Stomach (tissue), 9 donors: Measurements from ENCODE around the gene DNAL4. TPM values are rescaled to one million over a fixed set of nuclear protein-coding genes. Genes with fewer than 3 reads are reported as not detected.

Experiments used
- DNase-seq, 2 donors: peaks; one replicate each; pipeline versions ENCODE4 v3.0.0 to v3.0.0-alpha.2; 2013 to 2019
- H3K27ac ChIP-seq, 5 donors: fragments of 200-600 bp in 4 of 5; sonication (generic) in 4 of 5; one replicate each; pipeline ENCODE4 v1.5.1; 2013 to 2019; ENCODE audit warnings: mild to moderate bottlenecking in 1 of 5, moderate library complexity in 1 of 5
- H3K27me3 ChIP-seq, 3 donors: fragments of 200-600 bp; sonication (generic); one replicate each; pipeline ENCODE4 v1.5.1; 2017 to 2019; ENCODE audit warnings: mixed run types in 1 of 3
- H3K36me3 ChIP-seq, 4 donors: fragments of 200-600 bp; sonication (generic); 1 replicate in 3 of 4; 2 replicates in 1 of 4; pipeline ENCODE4 v1.5.1; 2016 to 2019
- H3K4me1 ChIP-seq, 4 donors: fragments of 200-600 bp; sonication (generic); one replicate each; pipeline ENCODE4 v1.5.1; 2016 to 2019
- H3K4me3 ChIP-seq, 4 donors: fragments of 200-600 bp; sonication (generic) in 3 of 4; one replicate each; pipeline ENCODE4 v1.5.1; 2016 to 2019; ENCODE audit warnings: mild to moderate bottlenecking in 1 of 4
- H3K9me3 ChIP-seq, 4 donors: fragments of 200-600 bp; sonication (generic); one replicate each; pipeline ENCODE4 v1.5.1; 2016 to 2019
- EP300 ChIP-seq: sonication (generic); formaldehyde crosslinking; IDR thresholded peaks from one replicate; pipeline ENCODE4 v1.6.1; 2017; ENCODE audit warnings: antibody characterized with exemption
- POLR2A ChIP-seq, 4 donors: fragments of 450-650 bp; IDR thresholded peaks; one replicate each; pipeline ENCODE4 v1.6.1; 2016; ENCODE audit warnings: antibody characterized with exemption in 4 of 4, control low read depth in 2 of 4, mild to moderate bottlenecking in 1 of 4, moderate library complexity in 1 of 4
- POLR2AphosphoS5 ChIP-seq, 3 donors: sonication (generic); formaldehyde crosslinking; IDR thresholded peaks; one replicate each; pipeline ENCODE4 v1.6.1; 2016; ENCODE audit warnings: antibody characterized with exemption in 3 of 3
- WGBS, 5 donors: extraction: QIAGEN DNeasy Blood & Tissue Kit in 3 of 5; methylation state at CpG; one replicate each; pipeline versions ENCODE4 v1.1.5 to v1.1.7; 2013 to 2018; 5-methylcytosine and 5-hydroxymethylcytosine counted together
- intact Hi-C: fragments of 100-400 bp; cut with DNase I; formaldehyde crosslinking; loops from one replicate; pipeline ENCODE4 v1.15.1; 2023; ENCODE audit warnings: low total_unique reads
- polyA plus RNA-seq, 3 donors: library from polyadenylated mRNA; stranded (reverse); fragments of 200-250 nt; gene quantifications; one replicate each; pipeline ENCODE4 v1.2.3, GENCODE V29; 2013
- total RNA-seq, 5 donors: library from RNA; depleted of rRNA; stranded (reverse); fragments of >200 nt; gene quantifications; one replicate each; pipeline versions ENCODE4 v1.1.0 to v1.2.3, GENCODE V29; 2014 to 2016
- TF ChIP-seq, protein P1 (sequence below), 7 experiments: fragments of 450-650 bp in 4 of 7; fragments of 200-600 bp in 3 of 7; sonication (generic) in 3 of 7; IDR thresholded peaks; one replicate each; pipeline ENCODE4 v1.5.1; 2016 to 2019; ENCODE audit warnings: antibody characterized with exemption in 7 of 7, control low read depth in 2 of 7, mild to moderate bottlenecking in 1 of 7
- donor health status: healthy with polysubstance abuse.
- donor health status: Bipolar disorder and iron deficiency.
- donor health status: healthy.

Gene DNAL4
- total and polyA plus RNA-seq, 8 donors = 0.58 to 33.0 (median 15.9) TPM

DNA sequence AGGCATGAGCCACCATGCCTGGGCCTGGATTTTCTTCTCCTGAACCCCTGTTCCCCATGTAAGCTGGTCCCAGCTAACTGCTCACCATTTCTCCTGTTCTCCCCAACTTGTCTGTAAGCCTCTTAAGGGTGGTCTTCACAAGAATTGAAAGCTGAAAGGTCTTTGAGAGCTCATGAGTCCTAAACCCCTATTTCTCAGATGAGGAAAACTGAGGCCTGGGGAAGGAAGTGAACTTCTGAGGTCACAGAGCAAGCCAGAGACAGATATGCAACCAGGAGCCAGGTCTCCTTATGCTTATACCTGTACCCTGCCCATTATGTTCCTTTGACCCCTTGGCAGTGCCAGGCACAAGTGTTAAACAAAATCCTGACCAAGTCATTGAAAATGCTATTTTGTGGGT lies 33.6 kb upstream of the DNAL4 start:
- Histone ChIP-seq H3K36me3 (peaks cover 0 to 15% (median 3%) of the 10 kb centered on the region in 4 donors), H3K27me3 (no peaks in the 10 kb centered on the region), H3K4me3 (no peak overlapping the region), H3K4me1 (no peaks in the 10 kb centered on the region), H3K27ac (no peak overlapping the region), H3K9me3 (no peaks in the 10 kb centered on the region)
- DNase-seq = no peak
- intact Hi-C loops = no loop called here
- TF ChIP-seq, protein P1, sequence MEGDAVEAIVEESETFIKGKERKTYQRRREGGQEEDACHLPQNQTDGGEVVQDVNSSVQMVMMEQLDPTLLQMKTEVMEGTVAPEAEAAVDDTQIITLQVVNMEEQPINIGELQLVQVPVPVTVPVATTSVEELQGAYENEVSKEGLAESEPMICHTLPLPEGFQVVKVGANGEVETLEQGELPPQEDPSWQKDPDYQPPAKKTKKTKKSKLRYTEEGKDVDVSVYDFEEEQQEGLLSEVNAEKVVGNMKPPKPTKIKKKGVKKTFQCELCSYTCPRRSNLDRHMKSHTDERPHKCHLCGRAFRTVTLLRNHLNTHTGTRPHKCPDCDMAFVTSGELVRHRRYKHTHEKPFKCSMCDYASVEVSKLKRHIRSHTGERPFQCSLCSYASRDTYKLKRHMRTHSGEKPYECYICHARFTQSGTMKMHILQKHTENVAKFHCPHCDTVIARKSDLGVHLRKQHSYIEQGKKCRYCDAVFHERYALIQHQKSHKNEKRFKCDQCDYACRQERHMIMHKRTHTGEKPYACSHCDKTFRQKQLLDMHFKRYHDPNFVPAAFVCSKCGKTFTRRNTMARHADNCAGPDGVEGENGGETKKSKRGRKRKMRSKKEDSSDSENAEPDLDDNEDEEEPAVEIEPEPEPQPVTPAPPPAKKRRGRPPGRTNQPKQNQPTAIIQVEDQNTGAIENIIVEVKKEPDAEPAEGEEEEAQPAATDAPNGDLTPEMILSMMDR (IDR thresholded peaks at IDR 0.05) = no peak
- TF ChIP-seq EP300 = no peak

DNA sequence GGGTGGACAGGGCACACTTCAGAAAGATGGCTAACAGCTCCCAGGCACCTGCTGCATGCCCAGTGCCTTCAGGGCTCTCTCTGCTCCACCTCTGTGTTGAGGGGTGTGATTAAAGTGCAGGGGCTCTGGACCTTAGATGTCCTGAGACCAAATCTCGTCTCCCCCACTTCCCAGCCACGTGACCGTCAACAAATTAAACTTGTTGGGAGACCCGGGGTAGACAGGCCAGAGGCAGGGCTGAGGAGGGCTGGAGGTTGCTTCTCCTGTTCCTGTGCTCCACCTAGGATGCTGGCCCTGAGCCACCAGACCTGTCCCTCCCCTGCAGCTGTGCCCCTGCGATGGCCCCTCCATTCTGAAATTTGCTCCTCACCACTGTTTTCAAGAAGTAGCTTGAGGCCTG lies 32.9 kb upstream of the DNAL4 start:
- H3K27ac ChIP-seq = no peak overlapping the region
- H3K27me3 ChIP-seq = no peaks in the 10 kb centered on the region
- no peaks in the 10 kb centered on the region for H3K9me3 ChIP-seq
- H3K4me1 ChIP-seq = no peaks in the 10 kb centered on the region
- TF ChIP-seq POLR2A (IDR thresholded peaks at IDR 0.05) (no peak), POLR2AphosphoS5 (IDR thresholded peaks at IDR 0.05) (no peak), EP300 (no peak)
- TF ChIP-seq, protein P1 (IDR thresholded peaks at IDR 0.05) = no peak
- intact Hi-C loops = no loop called here
- 71 to 80% (median 78%) methylated on average over 5 of the region's 5 CpGs for WGBS, 5 donors
- H3K4me3 ChIP-seq = no peak overlapping the region
- DNase-seq = no peak
- H3K36me3 ChIP-seq = peaks cover 0 to 15% (median 3%) of the 10 kb centered on the region in 4 donors

DNA sequence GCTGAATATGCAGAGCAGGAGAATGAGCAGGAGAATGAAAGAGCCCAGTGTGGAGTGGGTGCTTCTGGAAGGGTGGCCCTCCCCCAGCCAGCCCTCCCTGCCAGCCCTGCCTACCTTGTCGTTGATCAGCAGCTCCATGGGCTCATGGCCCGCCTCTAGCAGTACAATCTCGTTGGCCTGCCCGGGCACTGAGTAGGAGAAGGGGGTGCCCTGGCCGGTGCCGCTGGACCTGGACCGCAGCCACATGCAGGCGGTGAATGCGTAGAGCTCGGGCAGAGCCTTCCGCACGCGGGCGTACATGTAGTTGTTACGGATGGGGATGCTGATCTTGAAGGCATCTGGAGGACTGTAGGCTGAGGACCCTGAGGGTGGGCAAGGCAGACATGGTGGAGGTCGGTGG lies 32.4 kb upstream of the DNAL4 start:
- Histone ChIP-seq H3K4me1 (no peaks in the 10 kb centered on the region), H3K27me3 (no peaks in the 10 kb centered on the region), H3K4me3 (no peak overlapping the region), H3K9me3 (no peaks in the 10 kb centered on the region), H3K27ac (no peak overlapping the region), H3K36me3 (peaks cover 0 to 15% (median 3%) of the 10 kb centered on the region in 4 donors)
- TF ChIP-seq POLR2A (IDR thresholded peaks at IDR 0.05) (no peak), EP300 (no peak), POLR2AphosphoS5 (IDR thresholded peaks at IDR 0.05) (no peak)
- TF ChIP-seq, protein P1 (IDR thresholded peaks at IDR 0.05) = no peak
- 87 to 92% (median 89%) methylated on average over 15 to 16 of the region's 16 CpGs for whole genome bisulfite sequencing, 5 donors
- DNase-seq = no peak
- intact Hi-C loops = no loop called here

DNA sequence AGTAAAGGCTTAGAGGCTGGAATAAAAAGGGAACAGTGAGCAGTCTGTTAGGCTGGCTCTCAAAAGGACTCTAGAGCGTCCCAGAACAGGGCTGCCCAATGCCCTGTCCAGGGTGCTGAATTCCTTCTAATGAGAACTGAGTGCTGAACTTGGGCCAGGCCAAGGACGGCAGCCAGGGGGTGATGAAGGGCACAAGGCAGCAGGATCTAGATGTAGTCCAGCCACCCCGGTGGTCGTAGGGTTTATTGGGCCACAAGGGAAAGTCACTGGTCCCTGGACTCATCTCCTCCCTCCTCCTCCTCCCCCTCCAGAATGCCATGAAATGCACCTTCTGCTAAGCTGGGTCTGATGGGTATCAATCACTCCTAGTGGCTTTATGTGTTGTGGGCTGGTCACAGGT lies 30.6 kb upstream of the DNAL4 start:
- Histone ChIP-seq H3K27me3 (no peaks in the 10 kb centered on the region), H3K36me3 (peaks cover 0 to 15% (median 3%) of the 10 kb centered on the region in 4 donors), H3K4me1 (no peaks in the 10 kb centered on the region), H3K27ac (no peak overlapping the region), H3K4me3 (no peak overlapping the region), H3K9me3 (no peaks in the 10 kb centered on the region)
- DNase-seq = peak; percentile 44 to 93
- TF ChIP-seq POLR2A (IDR thresholded peaks at IDR 0.05) = no peak
- TF ChIP-seq, protein P1 (IDR thresholded peaks at IDR 0.05) = no peak
- no peak for TF ChIP-seq EP300
- no peak for TF ChIP-seq POLR2AphosphoS5 (IDR thresholded peaks at IDR 0.05)
- intact Hi-C loops = no loop called here
- 0 to 8% (median 8%) methylated on average over 4 of the region's 4 CpGs for WGBS, 5 donors
